Natural killer cell (primary cell): ENCODE measurements around the gene FAM193A. TPM values are rescaled to one million over a fixed set of nuclear protein-coding genes. Genes with fewer than 3 reads are reported as not detected.

Experiments
- ATAC-seq, 3 donors: fragments of 150-1000 bp in 2 of 3; fragments of 200-7000 bp in 1 of 3; cut with Tn5 transposase; 1 replicate in 1 of 3; 2 replicates in 2 of 3; pipeline ENCODE4 v1.10.0; 2021; ENCODE audit warnings: mild to moderate bottlenecking in 2 of 3, moderate library complexity in 2 of 3
- DNase-seq, 2 donors: peaks; one replicate each; pipeline versions ENCODE4 v3.0.0 to v3.0.0-alpha.2; 2013 to 2021; ENCODE audit warnings: mixed read lengths in 1 of 2
- H3K27ac ChIP-seq: one replicate; pipeline ENCODE4 v1.5.1; 2013; ENCODE audit warnings: mild to moderate bottlenecking, low read length
- H3K27me3 ChIP-seq: one replicate; pipeline ENCODE4 v1.6.1; 2013; ENCODE audit warnings: low read length; ENCODE audit not compliant: control insufficient read depth, insufficient read depth
- H3K36me3 ChIP-seq: one replicate; pipeline ENCODE4 v1.6.1; 2013; ENCODE audit warnings: low read length; ENCODE audit not compliant: control insufficient read depth, insufficient read depth
- H3K4me1 ChIP-seq: one replicate; pipeline ENCODE4 v1.6.1; 2013; ENCODE audit warnings: low read length; ENCODE audit not compliant: control insufficient read depth, insufficient read depth
- H3K4me3 ChIP-seq: one replicate; pipeline ENCODE4 v1.5.1; 2013; ENCODE audit warnings: low read length
- H3K9me3 ChIP-seq: one replicate; pipeline ENCODE4 v1.6.1; 2013; ENCODE audit warnings: low read length; ENCODE audit not compliant: control insufficient read depth, insufficient read depth
- H3K27ac Mint-ChIP-seq, 2 donors: one replicate each; pipeline ENCODE4 v1.8.0; 2022; ENCODE audit warnings: mild to moderate bottlenecking in 2 of 2, mixed read lengths in 2 of 2, moderate library complexity in 1 of 2
- H3K27me3 Mint-ChIP-seq, 2 donors: one replicate each; pipeline ENCODE4 v1.8.0; 2022; ENCODE audit warnings: low read depth in 2 of 2, mixed read lengths in 2 of 2
- H3K36me3 Mint-ChIP-seq: one replicate; pipeline ENCODE4 v1.8.0; 2022; ENCODE audit warnings: mixed read lengths
- H3K4me1 Mint-ChIP-seq, 2 donors: one replicate each; pipeline ENCODE4 v1.8.0; 2022; ENCODE audit warnings: mixed read lengths in 2 of 2
- H3K4me3 Mint-ChIP-seq: one replicate; pipeline ENCODE4 v1.8.0; 2022; ENCODE audit warnings: mild to moderate bottlenecking, moderate library complexity, mixed read lengths
- H3K9me3 Mint-ChIP-seq, 2 donors: one replicate each; pipeline ENCODE4 v1.8.0; 2022; ENCODE audit warnings: mixed read lengths in 2 of 2
- CTCF ChIP-seq: fragments of 200-600 bp; IDR thresholded peaks from one replicate; pipeline ENCODE4 v1.8.0; 2022; ENCODE audit warnings: antibody characterized with exemption
- WGBS: methylation state at CpG from one replicate; pipeline ENCODE4 v1.1.7; 2013; ENCODE audit warnings: missing lambda C conversion rate; ENCODE audit not compliant: insufficient coverage; 5-methylcytosine and 5-hydroxymethylcytosine counted together
- intact Hi-C: fragments of 100-400 bp; cut with micrococcal nuclease; formaldehyde crosslinking; loops from one replicate; pipeline ENCODE4 v1.14.2; 2022
- total RNA-seq, 4 donors: library from RNA; stranded (reverse); fragments of 120-200 nt in 1 of 4; gene quantifications; one replicate each; pipeline versions ENCODE4 v1.2.3 to v1.2.4, GENCODE V29; 2013 to 2022

The FAM193A gene
- total RNA-seq, 3 donors from 2014 or later (not counting 1 experiment from before 2014, with no cell fraction given) = 39.4 to 49.3 (median 48.1) TPM

GRCh38 chr4:2649604-2650114, 113.2 kb downstream of the FAM193A start:
- H3K27me3 Mint-ChIP-seq = no peaks in the 10 kb centered on the region
- WGBS = 98% methylated on average over 5 of the region's 5 CpGs
- no peak overlapping the region for H3K4me3 Mint-ChIP-seq
- H3K27ac ChIP-seq = no peak overlapping the region
- TF ChIP-seq CTCF = no peak
- ATAC-seq (no peak), DNase-seq (no peak)
- no peaks in the 10 kb centered on the region for H3K9me3 ChIP-seq
- no peaks in the 10 kb centered on the region for H3K9me3 Mint-ChIP-seq
- intact Hi-C loops = no loop called here
- H3K27ac Mint-ChIP-seq = no peak overlapping the region
- peaks cover 41% of the 10 kb centered on the region for H3K36me3 ChIP-seq
- H3K4me1 ChIP-seq = no peaks in the 10 kb centered on the region
- H3K27me3 ChIP-seq = no peaks in the 10 kb centered on the region
- H3K36me3 Mint-ChIP-seq = peaks cover 7% of the 10 kb centered on the region
- H3K4me1 Mint-ChIP-seq = peaks cover 18 to 19% of the 10 kb centered on the region in 2 donors
- no peak overlapping the region for H3K4me3 ChIP-seq

GRCh38 chr4:2650276-2650675, 113.8 kb downstream of the FAM193A start:
- H3K9me3 ChIP-seq = no peaks in the 10 kb centered on the region
- TF ChIP-seq CTCF = no peak
- DNase-seq (no peak), ATAC-seq (no peak)
- H3K36me3 ChIP-seq = peaks cover 42% of the 10 kb centered on the region
- H3K27ac ChIP-seq = no peak overlapping the region
- peaks cover 18 to 19% of the 10 kb centered on the region in 2 donors for H3K4me1 Mint-ChIP-seq
- peaks cover 7% of the 10 kb centered on the region for H3K36me3 Mint-ChIP-seq
- 97% methylated on average over 13 of the region's 13 CpGs for whole genome bisulfite sequencing
- no peaks in the 10 kb centered on the region for H3K27me3 ChIP-seq
- no peak overlapping the region for H3K4me3 Mint-ChIP-seq
- H3K4me3 ChIP-seq = no peak overlapping the region
- H3K9me3 Mint-ChIP-seq = no peaks in the 10 kb centered on the region
- no peaks in the 10 kb centered on the region for H3K4me1 ChIP-seq
- intact Hi-C loops = no loop called here
- no peak overlapping the region for H3K27ac Mint-ChIP-seq
- H3K27me3 Mint-ChIP-seq = no peaks in the 10 kb centered on the region

- Histone ChIP-seq H3K27me3 (no peaks in the 10 kb centered on the region), H3K36me3 (peaks cover 46% of the 10 kb centered on the region), H3K9me3 (no peaks in the 10 kb centered on the region), H3K4me3 (no peak overlapping the region), H3K4me1 (no peaks in the 10 kb centered on the region), H3K27ac (no peak overlapping the region)
- intact Hi-C loops = no loop called here
- ATAC-seq = no peak
- WGBS = 96% methylated on average over 9 of the region's 10 CpGs
- Mint-ChIP-seq H3K4me3 (no peak overlapping the region), H3K27ac (peak overlapping the region; percentile 64 to 79), H3K9me3 (no peaks in the 10 kb centered on the region), H3K36me3 (peaks cover 7% of the 10 kb centered on the region), H3K27me3 (no peaks in the 10 kb centered on the region), H3K4me1 (peaks cover 18 to 19% of the 10 kb centered on the region in 2 donors)
- TF ChIP-seq CTCF = no peak
- DNase-seq = no peak
Measured at GRCh38 chr4:2651546-2651945, 115.1 kb downstream of the FAM193A start.

- no peak for TF ChIP-seq CTCF
- H3K4me3 Mint-ChIP-seq = no peak overlapping the region
- WGBS = 100% methylated on average over 1 of the region's 2 CpGs
Measured at GRCh38 chr4:2651998-2652397, 115.6 kb downstream of the FAM193A start.

More at GRCh38 chr4:2651998-2652397, 115.6 kb downstream of the FAM193A start:
- Mint-ChIP-seq H3K36me3 (peaks cover 7% of the 10 kb centered on the region), H3K27ac (peak overlapping the region; percentile 64 to 79), H3K9me3 (no peaks in the 10 kb centered on the region), H3K4me1 (peaks cover 18 to 19% of the 10 kb centered on the region in 2 donors), H3K27me3 (no peaks in the 10 kb centered on the region)
- Histone ChIP-seq H3K27me3 (no peaks in the 10 kb centered on the region), H3K4me3 (no peak overlapping the region), H3K27ac (no peak overlapping the region), H3K36me3 (peaks cover 41% of the 10 kb centered on the region), H3K4me1 (no peaks in the 10 kb centered on the region), H3K9me3 (no peaks in the 10 kb centered on the region)
- no peak for DNase-seq
- intact Hi-C loops = no loop called here
- ATAC-seq = no peak
